Stimulated activated CD4-positive, alpha-beta T cell treated with anti-CD3 and anti-CD28 coated beads, Interleukin-2, amount 100 ng/mL, for 48 hours (primary cell): ENCODE data around the gene IWS1.
"Not testable (repeated sequence)": the region's sequence is repeated elsewhere in the genome, so short reads cannot be mapped to it uniquely, and the experiment has no call there.

Source experiments
- DNase-seq, 2 donors: peaks; one replicate each; pipeline ENCODE4 v3.0.0-alpha.2; 2020

Gene IWS1

DNA sequence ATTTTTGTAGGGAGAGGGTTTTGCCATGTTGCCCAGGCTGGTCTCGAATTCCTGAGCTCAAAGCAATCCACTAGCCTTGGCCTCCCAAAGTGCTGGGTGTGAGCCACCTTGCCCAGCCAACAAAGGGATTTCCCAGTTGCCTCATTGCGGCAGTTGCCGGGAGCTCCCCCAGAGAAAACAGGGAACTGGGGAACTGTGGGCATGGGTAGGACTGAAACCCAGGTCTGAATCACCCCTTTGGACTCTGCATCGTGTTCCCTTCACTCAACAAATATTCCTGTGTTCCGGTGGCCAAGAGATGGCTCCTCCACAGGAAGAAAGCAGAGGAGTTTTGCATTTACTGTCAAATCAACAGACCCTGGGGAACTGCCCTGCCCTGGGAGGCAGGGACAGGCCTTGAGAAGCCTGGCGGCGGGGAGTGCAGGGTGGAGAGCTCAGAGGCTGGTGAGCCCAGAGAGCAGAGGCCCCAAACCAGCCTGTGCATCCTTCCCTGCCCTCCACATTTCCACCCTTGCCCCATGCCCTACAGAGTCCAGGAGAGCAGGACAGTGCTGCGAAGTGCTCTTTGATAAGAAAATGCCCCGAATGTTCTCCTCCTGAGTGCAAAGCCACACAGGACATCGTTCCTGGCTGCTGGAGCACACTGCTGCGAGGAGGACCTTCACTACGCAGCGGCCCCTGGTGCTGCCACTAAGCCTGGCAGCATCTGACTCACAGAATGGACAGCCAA is 34.1 kb upstream of the IWS1 start:
- DNase-seq = no peak

DNA sequence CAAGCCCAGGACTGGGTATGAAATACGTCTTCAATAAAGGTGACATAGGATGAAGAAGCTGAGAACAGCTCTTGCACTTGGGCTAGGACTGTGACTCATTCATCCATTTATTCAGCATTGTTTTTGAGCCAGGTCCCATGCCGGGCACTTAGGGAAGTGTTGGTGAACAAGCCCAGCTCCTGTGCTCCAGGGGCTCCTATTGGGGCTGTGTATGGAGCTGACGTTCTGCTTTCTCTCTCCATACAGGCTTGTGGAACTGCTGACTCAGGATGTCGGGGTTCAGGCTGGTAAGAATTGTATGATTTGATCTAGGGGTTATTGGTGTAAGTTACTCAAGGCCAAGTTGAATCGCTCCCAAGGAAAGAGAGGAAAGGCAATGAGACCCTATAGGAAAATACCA is 33.2 kb upstream of the IWS1 start:
- DNase-seq = no peak

DNA sequence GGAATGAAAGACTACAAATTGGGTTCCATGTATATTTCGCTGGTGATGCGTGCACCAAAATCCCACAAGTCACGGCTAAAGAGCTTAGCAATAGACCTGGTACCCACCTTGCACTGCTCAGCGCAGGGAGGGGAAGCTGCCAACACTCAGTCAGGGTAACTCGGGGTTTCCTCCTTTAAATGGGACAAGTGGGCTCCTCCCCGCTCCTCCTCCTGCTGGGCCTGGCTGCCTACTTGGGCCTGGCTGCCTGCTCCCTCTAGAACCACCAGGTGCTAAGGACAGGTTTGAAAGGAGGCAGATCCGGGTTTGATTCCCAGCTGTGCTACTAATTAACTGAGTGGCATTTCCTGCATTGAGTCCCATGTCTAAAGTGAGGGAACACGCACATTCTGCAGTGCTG is 32.6 kb upstream of the IWS1 start:
- no peak for DNase-seq

DNA sequence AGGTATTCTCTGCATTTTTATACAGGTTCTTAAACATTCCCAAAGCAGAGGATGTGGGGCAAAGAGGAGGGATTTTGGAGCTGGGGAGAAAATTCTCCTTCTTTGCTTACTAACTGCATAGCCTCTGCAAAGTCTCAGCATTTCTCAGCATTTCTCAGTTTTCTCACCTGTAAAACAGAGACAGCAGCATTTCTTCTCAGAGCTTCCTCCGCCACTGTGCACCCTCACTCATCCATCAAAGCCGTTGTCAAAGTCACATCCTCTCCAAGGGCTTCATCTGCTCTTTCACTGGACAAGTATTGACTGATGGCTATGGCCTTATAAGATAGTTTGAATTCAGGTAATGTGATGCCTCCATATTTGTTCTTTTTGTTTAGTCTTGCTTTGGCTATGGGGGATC is 26.6 kb upstream of the IWS1 start:
- no peak for DNase-seq

DNA sequence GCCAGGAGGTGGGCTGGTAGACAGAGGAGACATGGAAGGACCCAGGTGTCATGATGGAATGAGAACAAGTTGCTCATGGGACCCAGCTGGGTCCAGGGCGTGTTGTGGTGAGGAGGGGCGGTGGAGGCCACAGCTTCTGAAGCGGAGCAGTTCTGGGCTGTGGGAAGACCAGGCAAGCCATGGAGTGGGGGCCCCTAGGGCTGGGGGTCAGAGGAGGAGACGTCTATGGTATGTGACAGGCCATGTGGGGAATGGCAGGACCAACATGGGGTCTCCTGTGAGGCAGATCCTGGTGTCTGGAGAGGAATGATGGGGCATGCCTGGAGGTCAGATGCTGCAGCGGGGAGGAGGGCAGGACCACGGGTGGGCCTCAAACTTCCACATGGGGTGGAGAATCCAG is 26.0 kb upstream of the IWS1 start:
- no peak for DNase-seq

DNA sequence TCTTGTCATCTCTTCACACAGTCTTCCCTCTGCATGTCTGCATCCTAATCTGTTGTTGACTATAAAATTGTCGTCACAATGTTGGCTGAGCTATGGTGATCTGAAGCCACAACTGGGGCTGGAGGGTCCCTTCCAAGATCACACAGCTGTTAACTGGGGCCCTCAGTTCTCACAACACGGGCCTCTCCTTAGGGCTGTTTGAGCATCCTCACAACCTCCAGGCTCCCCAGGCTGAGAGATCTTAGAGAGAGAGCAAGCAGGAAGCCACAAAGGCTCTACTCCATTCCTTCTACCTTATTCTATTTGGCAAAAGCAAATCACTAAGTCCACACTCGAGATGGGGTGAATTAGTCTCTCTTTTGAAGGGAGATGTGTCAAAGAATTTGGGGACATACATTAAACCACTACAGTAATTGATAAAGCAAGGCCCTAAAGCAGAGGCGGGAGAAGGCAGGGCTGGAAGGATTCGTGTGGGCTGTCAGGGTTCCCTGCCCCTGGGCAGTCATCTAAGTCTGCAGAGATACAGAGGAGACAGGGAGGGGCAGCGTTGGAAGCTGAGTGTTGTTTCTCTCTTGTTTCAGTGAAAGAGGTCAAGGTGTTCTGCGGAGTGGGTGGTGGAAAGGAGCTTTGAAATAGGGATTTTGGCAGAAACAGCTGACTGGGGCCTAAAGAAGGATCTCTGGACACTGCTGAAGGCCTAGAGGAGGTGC is 25.1 kb upstream of the IWS1 start:
- DNase-seq = no peak

DNA sequence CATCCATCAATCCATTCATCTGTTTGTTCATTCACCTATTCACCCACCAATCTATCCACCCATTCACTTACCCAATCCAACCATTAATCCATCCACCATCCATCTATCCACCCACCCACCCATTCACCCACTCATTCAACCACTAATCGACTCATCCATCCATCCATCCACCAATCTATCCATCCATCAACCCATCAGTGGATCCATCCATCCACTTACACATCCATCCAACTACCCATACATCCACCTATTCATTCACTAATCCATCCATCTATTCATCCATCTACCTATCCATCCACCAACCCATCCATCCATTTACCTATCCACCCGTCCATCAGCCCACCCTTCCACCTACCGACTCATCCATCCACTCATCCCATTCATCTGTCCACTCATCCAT is 20.5 kb upstream of the IWS1 start:
- no peak for DNase-seq

DNA sequence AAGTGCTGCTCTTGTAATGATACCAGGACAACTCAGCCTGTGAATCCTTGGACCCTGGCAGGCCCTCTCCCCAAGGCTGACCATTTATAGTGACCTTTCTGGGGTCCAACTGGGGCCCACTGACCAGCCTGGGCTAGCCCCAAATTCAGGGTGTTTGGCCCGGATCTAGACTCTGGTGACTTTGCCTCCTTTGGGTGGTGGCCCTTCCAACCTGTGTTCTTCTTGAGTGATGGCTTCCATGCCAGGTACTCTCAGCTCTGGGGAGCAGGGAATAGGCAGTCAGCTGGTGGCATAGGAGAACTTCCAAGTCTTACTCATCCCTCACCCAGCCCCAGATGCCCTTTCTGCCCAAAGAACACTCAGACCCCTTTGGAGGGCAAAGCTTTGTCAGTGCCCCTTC is 19.5 kb upstream of the IWS1 start:
- DNase-seq = no peak

DNA sequence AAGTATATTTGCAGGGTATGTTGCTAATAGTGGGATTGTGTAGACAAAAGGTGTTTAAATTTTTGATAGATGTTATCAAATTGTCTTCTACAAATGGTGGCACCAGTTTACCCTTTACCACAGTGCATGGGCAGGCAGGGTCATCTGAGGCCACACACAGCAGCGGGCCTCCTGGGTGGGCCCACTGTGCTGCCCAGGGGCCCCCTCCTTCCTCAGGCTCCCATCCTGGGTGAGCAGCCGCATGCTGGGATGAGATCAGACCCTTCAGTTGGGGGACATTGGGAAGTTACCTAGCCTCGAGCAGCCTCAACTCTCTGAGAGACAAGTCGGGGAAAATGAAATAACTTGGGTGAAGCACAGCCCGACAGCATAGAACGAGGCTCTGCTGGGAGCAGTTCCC is 18.9 kb upstream of the IWS1 start:
- no peak for DNase-seq

DNA sequence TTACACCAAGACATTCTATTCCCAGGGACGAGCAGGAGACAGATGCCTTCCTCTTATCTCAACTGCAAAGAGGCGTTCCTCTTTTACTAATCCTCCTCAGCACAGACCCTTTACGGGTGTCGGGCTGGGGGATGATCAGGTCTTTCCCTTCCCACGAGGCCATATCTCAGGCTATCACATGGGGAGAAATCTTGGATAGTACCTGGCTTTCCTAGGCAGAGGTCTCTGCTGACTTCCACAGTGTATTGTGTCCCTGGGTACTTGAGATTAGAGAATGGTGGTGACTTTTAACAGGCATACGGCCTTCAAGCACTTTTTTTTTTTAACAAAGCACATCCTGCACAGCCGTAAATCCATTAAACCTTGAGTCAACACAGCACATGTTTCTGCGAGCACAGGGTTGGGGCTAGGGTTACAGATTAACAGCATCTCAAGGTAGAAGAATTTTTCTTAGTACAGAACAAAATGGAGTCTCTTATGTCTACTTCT is 16.8 kb upstream of the IWS1 start:
- DNase-seq = not testable (repeated sequence)

DNA sequence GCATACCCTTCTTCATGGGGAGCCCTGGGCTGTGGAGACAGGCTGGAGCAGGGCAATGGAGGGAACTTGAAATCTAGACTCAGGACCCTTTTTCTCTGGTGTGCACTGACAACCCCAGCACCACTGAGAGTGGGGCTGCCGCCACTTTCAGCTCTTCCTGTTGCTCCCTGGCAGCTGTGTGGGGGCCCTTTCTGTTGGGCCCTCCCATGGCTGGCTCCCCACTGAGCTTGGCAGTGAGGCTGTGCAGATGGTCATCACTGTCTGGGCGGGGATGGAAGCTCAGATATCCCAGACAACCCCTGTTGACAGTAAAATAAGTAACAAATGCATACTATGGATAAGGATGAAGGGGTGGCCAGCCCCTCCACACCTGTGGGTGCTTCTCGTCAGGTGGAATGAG is 15.9 kb upstream of the IWS1 start:
- no peak for DNase-seq

DNA sequence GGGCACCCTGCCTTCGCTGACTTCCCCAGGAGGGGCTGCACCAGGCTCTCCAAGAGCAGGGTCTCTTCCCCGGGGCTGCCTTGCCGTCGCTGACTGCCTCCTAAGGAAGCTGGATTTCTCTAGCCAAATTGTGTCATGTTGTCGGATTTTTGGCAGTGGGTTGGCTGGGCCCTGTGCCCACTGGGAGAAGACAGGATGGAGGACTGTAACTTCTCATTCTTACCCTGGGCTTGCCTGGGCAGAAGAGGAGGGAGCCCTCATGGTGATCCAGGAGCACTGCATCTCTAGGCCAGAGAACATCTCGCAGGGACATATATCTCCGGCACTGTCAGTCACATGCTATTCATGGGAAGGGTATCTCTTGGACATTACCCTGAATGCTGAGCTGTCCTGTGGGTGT is 15.5 kb upstream of the IWS1 start:
- DNase-seq = no peak

DNA sequence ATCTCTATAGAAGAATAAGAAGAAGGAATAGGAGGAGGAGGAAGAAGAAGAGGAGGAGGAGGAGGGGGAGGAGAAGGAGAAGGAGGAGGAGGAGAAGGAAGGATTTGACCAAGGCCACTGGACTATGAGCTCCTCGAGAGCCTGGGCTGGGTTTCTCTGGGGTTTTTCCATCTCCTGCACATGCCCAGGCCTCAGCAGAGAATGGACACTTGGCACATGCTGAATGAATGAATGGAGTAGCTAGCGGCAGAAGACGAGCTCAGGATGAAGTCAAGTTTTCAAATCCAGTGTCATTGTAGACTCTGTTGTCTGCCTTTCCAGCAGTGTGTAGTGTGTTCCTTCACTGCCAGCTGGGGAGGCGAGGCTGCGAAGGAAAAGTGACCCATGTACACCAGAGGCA is 11.4 kb upstream of the IWS1 start:
- DNase-seq = no peak

DNA sequence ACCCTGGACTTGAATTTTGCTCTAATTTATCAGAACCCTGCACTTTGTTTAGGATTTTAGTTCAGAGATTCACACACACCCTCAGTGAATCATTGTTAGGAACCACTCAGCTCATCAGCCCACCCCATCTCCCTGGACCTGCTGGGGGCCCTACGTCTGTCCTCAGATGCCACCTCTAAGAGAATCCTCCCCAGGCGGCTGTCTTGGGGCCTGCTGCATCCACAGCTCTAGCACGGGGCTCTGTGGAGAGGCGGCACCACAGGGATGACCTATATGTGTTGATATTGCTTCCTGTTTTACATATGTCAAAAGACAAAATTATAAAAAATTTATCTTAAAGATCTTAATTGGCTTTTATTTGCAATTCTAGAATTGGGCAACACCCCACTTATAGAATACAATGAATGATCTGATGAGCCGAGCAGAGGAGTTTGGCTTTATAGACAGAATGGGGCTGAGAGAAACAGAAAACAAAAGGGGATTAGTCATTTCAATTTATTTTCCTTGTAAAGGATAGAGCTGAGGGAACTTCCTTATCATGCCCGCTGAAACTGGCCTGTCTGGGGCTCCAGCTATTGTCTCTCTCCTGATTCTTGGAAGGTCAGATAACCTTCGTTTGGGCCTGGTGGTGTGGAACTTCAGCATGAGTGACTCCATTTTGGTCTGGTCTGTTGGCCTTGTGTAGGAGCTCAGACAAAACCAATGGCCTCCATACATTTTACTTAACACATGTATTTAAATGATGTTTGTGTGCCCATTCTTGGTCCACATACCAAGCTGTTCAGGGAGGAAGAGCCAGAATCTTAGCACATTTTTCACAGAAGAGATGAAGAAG is 10.6 kb upstream of the IWS1 start:
- DNase-seq = no peak

DNA sequence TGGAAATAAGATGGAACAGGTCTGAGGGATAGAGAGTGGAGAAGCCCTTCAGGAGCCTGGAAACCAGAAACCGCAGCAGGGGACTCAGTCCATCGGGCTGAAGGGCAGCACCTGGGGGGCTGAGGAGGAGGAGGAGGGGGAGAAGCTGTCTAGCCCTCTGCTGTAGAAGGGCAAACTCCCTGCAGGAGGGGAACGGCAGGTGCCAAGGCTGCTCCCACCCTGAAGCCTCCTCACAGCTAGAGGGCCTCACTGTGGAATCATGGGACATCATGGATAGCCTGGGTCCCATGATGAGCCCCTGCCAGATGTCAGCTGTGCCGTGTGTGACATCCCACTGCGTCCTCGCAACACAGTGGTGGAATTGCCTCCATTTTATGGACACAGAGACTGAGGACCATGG is 9.6 kb upstream of the IWS1 start:
- no peak for DNase-seq

DNA sequence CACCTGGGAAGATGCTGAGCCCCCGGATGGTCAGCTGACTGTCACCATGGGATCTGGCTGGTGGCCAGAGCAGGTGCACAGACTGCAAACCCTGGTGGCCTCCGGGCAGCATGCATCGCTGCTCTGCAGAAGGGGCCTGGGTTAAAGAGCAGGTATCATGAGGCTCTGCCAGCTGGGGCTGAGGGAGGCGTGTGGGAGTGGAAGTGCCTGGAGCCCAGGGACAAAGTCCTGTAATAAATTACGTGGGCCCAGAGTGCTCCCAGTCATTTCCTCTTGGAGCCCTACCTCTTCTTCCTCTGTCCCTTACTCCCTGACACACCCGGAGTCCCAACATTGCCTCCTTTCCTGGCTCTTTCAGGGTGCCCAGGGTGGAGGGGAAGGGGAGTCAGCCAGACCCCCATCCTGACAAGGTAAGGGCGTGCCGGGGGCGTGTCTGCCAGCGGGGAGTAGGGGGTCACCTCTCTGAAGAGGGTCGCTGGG is 9.2 kb upstream of the IWS1 start, which contains the start of gene MYO7B:
Gene MYO7B (plus strand): TSS at position 262 of the 480 bp plus-strand sequence. CDS start 24,040 bp downstream, outside the sequence.
- DNase-seq = no peak

DNA sequence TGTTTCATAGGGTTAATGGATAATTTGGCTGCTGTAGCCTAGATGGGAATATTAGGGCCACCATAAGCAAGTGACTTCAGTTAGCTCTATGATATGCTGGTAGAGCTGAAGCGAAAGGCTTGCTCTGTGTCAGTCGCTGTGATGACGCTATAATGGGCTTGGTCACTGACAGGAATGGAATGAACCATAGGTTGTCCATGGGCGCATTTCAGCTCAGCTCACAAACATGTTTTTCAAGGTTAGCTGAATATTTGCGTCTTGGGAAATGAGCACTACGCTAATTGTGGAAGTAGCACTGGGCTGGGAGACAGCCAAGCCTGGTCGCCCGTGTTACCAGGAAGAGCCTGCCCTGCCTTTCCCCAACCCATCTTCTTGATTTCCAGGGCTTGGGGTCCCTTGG is 6.0 kb upstream of the IWS1 start:
- DNase-seq = no peak

DNA sequence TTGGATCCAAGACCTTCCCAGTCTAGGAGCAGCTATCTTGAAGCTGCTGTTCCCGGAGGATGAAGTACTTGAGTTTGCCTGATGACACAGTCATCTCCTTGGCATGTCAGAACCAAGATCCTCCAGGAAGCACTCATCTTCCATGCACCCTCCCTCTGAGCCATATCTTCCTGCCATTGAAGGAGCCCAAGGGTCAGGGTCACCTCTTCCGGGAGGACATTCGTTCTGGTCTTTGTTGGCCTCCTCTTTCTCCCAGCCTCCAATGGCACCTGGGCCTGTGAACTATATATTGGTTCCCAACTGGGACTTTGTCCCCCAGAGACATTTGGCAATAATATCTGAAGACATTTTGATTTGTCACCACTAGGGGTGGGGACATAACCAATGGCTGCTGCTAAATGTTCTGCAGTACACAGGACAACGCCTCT is 4.9 kb upstream of the IWS1 start:
- DNase-seq = no peak

DNA sequence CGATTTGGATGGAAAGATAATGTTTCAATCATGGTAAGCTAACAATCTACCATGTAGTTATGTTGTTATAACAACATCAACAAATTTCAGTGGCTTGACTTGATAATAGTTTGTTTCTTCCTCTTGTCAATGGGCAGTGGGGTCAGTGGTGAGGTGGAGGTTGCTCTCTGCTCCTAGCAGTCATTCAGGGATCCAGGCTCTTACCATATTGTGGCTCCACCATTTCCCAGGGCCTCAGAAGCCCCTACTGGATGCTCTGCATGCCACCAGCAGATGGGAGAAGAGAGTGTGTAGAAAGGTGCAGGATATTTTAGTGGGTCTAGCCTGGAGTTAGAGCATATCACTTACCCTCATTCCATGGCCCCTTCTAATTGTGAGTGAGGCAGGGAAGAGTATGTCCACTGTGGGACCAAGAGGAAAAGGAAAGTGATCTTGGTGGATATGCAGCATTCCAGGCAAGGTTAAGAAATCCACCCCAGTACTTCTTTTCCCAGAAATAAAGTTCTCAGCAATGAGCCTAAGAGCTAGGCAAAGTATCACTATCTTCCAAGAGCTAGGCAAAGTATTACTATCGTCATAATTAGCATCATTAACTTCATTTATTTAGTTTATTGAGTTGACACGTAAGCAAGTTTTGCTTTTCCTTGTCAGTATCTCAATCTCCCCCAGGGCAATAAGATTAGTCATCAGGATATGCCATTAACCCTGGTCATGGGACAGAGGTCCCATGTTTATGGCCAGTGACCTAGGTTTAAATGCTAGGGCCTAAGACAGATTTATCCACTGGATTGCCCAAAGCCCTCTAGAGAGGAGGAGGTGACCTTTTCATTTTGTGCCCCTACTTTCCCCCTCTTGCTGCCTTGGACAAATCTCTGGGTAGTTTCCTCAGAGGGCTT is 4.2 kb upstream of the IWS1 start:
- no peak for DNase-seq

DNA sequence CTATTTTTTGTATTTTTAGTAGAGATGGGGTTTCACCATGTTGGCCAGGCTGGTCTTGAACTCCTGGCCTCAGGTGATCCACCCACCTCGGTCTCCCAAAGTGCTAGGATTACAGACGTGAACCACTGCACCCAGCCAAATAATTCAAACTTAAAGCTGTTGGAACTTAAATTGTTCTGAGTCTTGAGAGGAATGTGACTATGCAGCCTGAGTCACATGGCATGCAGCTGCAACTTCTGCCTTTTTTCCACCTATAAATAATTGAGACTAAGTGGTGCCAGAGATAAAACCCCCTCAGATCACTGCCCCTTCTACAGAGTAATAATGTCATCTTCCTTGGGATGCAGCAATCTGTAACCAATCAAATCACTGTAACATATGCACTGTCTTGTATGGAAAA is 3.1 kb upstream of the IWS1 start:
- DNase-seq = not testable (repeated sequence)

DNA sequence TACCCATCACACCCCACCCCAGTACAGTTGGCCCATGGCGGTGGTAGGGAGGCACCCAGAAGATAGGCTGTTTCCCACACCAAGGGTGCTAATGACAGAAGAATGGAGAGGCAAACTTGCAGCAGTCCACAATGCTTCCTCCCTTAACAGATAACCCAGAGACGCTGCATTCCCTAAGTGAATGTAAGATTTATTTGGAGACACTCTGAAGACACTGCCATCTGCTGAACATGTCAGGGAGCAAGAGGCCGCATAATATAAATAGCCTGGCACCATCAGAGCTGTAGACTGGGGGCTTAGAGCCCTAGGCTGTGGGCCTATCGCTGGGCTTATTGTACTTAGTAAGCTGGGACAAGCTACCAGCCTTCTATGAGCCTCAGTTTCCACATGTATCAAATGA is 2.2 kb upstream of the IWS1 start:
- DNase-seq = no peak
